Stimulated activated CD4-positive, alpha-beta T cell treated with anti-CD3 and anti-CD28 coated beads, Interleukin-15, amount 100 ng/mL, for 48 hours (primary cell): ENCODE data around the gene ALG5.

Experiments used
- DNase-seq, 2 donors: peaks; one replicate each; pipeline ENCODE4 v3.0.0-alpha.2; 2020; ENCODE audit warnings: low read depth in 2 of 2

ALG5 gene

GRCh38 chr13:36915896-36916640, 83.1 kb downstream of the ALG5 start:
- no peak for DNase-seq

- DNase-seq = no peak
Measured at GRCh38 chr13:36915106-36915505, 84.0 kb downstream of the ALG5 start.

- no peak for DNase-seq
Measured at GRCh38 chr13:36914648-36915047, 84.5 kb downstream of the ALG5 start.

- no peak for DNase-seq
Measured at GRCh38 chr13:36913463-36913862, 85.7 kb downstream of the ALG5 start.

GRCh38 chr13:36912973-36913372, 86.2 kb downstream of the ALG5 start:
- DNase-seq = no peak

GRCh38 chr13:36912369-36912768, 86.8 kb downstream of the ALG5 start:
- no peak for DNase-seq

- no peak for DNase-seq
Measured at GRCh38 chr13:36910545-36910944, 88.6 kb downstream of the ALG5 start.

- DNase-seq = no peak
Measured at GRCh38 chr13:36907821-36908220, 91.3 kb downstream of the ALG5 start.

GRCh38 chr13:36907266-36907665, 91.9 kb downstream of the ALG5 start:
- no peak for DNase-seq

GRCh38 chr13:36905944-36906343, 93.2 kb downstream of the ALG5 start:
- DNase-seq = no peak

- DNase-seq = no peak
Measured at GRCh38 chr13:36903925-36904595, 95.1 kb downstream of the ALG5 start.
